Measurements from ENCODE around the gene MANSC4.
A peak's percentile ranks its signal among the peaks of the same experiment; 100 is the strongest.

The MANSC4 gene

DNA sequence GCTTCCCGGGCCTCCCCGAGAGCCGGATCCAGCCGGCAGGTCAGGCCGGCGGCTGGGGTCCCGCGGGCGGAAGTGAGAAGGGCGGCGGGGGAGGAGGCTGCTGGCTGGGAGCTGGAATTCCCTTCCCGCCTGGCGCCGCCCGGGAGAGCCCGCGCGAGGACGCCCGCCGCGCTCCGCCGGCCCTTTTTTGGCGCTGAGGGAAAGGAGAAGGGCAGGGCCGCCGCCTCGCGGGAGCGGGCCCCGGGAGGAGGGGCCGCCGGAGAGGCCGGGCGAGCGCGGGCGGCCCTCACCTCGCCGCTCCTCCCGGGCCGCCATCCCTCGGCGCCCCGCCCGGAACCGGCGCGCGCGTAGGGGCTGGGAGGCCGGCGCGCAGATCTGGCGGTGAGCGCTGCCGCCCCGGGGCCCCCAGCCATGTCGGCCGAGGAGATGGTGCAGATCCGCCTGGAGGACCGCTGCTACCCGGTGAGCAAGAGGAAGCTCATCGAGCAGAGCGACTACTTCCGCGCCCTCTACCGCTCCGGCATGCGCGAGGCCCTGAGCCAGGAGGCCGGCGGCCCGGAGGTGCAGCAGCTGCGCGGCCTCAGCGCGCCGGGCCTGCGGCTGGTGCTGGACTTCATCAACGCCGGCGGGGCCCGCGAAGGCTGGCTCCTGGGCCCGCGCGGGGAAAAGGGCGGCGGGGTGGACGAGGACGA, at the start of gene MANSC4, which contains the start of gene KLHL42:
MANSC4 (minus strand) TSS at position 317 of the 692 bp plus-strand sequence. CDS start 8,960 bp downstream, outside the sequence.
KLHL42 (plus strand) TSS at position 314 of the 692 bp plus-strand sequence; CDS start at position 412, 98 bp downstream.
- peak; percentile 76 for DNase-seq (ENCODE audit: low spot score)

DNA sequence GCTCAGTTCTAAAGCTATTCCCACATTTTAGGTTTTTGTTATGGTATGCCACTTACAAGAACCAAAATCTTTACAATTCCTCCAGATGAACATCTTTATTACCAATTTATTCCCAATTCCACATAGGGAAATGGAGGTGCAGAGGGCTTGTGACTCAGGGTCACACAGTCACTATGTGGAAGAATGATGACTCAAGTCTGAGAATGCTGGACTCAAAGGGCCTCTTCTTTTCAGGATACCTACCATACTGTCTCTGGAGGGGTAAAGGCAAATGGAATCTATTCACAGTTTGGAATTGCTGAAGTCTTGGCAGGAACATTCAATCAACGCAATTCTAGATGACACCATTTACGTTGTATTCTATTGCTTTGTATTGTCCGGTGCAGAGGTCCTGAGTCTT, 48.2 kb upstream of the MANSC4 start:
- DNase-seq (ENCODE audit: low spot score) = no peak

DNA sequence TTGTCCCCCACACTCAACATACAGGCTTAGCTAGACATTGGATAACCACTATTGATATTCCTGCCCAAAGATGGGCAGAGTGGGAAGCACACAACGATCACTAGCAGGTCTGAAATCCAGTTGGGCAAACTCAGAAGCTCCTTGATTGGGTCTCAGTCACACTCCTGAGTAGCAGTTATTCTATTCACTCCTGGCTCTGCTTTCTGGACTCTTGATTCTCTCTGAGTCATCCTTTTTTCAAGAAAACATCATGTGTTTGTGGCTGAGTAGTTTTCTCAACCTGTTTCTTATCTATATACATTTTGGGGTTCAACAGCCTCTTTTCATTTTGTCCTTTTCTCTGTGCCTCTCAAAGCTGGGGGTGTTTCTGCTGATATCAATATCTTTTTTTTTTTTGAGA, 46.0 kb upstream of the MANSC4 start:
- no peak for DNase-seq (ENCODE audit: low spot score)

DNA sequence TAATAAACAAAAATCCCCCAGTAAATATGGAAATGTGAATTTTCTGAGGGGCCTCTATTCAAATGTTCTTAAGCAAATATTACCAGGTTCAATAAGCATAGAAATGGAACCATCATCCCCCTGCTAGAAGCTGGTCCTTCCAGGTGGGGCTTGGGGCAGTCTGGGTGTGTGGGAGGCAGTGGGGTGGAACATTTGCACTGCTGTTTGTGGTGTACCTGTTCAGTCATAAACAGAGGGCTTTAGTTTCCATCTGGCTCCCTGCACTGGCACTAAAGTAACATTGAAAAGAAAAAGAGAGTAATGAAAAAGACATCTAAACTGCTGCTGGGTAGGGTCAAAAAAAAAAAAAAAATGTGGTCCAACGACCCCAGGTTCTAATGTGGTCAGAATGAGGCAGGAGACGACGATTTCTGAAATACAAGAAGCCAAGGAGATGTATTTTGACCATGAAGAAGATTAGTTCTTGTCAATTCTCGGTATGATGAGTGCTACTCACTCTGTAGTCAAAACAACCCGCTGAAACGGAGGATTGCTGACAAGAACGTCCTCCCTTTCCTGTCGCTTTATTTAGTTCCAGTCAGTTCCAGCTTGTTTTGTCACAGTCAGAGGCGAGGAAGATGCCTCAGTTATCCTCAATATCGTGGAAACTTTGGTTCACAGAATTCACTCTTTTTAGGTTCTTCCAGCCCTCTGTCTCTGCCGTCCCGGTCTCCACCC, 44.2 kb upstream of the MANSC4 start:
- no peak for DNase-seq (ENCODE audit: low spot score)

DNA sequence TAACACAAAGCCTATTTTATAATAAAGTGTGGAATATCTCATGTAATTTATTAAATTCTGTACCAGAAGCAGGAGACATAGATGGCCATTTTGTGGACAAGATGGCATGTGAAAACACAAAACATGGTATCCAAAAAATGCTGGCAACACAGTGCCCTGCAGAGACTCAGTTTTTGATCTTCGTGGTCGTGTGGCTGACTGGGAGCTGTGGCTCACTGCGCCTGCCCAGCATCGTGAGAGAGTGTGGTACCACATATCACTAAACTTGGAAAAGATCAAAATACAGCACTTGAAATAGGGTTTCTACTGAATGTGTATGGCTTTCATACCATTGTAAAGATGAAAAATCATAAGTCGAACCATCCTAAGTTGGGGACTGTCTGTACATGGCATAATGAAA, 43.0 kb upstream of the MANSC4 start:
- DNase-seq (ENCODE audit: low spot score) = no peak

DNA sequence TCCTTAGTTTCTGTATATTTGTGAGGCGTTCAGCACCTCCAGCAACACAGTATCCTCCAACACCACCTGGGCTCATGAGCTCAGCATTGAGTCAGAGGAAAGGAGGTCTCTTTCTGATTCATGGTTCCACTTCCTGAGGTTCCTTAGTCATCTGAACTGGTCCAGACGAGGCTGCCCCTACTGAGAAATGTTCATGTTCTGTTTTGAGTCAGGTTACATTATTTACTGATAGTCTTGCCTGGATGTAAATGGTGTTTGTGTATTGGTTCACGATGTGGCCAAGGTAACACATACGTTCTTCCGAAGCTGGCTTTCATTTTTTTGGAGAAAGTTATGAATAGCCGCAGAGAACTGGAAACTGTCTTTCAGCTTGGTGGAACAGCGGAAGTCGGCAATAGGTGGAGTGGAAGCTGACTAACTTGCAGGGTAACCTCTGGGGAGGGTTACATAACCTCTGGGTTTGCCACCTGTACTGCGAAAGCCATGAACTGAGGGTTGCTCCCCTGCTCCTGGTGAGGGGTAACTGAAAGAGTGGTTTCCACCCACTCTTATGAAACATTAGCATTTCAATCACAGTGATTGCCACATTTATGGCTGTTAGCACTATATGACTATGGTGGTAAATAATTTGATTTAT, 42.2 kb upstream of the MANSC4 start:
- peak; percentile 43 for DNase-seq (ENCODE audit: low spot score)

DNA sequence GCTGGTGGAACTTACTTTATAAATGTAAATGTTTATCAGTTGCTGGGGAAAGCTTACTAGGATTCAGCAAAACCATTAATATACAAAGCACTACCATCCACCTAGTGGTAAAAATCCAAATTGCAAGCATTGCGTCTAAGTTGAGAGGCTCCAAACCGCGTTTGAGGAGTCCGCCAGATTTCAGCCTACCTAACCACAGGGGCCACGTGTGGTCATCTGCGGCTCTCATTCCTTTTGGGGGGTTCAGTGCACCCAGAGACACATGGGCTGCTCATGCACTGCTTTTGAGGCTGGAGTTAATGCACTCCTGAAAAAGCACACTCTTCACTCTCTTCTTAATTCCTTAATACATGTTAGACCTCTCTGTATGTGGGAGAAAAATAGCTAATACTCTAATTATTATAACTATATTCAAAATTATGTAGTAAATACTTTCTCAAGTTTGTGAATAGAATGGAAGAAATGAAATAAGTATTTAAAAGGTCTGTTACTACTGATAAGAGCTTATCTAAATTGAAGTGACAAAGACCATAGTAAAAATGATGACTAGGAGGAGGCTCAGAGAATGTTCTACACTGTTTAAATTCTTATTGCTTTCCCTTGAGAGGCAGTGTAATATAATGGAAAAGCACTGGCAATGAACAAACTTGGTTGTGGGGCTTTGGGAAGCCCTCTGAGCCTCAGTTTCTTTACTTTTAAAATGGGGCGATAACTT, 41.4 kb upstream of the MANSC4 start:
- peak; percentile 53 for DNase-seq (ENCODE audit: low spot score)

DNA sequence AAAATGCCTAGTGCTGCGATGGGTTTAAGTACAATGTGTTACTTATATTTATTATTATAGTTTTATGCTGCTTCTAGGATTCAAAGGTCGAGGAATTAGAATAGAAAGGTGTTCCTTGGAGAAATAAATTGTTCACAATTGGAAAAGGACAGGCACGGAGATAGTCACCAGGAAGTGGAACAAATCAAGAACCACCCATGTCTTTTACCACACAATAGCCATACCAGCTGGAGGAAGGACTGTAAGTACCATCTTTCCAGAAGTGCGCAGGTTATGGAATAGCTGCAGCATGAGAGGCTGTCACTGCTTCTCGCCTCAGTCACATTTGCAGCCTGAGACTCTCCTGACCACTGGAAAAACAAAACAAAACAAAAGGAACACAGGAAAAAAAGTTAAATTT, 40.5 kb upstream of the MANSC4 start:
- DNase-seq (ENCODE audit: low spot score) = no peak

DNA sequence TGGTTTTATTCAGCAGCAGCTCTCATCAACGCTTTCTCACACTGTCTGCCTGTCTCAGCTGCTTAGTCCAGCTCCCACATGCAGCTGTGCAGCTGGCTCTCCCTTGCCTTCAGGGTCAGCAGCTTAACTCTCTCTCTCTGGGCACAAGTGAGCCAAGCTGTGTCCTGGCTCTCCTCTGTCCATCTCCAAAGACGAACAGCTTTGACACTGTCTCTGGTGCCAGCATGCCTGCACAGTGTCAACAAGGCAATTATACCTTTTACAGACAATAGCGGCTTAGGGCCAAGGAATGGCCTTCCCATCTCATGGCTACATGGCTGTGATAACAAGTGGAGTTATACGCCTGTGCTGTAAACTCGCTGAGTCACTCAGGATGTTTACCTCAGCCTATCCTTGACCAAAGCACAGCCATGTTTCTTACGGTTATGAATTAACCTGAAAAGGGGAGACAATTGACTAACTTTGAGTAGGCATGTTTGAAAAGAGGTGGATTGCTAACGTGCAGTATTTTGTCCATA, 38.4 kb upstream of the MANSC4 start:
- no peak for DNase-seq (ENCODE audit: low spot score)

DNA sequence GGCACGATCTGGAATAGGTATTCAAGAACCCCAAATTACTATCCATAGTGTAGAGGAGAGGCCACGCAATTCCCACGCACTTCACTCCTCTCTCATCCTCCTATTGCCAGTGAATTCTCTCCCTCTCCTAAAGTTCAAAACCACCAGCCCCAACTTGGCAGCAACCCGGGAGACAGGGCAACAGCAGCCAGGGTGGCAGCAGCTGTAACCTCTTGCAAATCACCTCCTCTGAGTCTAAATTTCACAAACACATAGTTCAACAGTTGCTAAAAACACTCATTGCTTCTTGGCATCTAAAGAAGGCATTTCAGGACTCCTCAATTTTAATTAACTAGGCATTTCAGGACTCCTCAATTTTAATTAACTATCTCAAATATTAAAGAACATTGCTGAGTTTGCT, 37.7 kb upstream of the MANSC4 start:
- no peak for DNase-seq (ENCODE audit: low spot score)

DNA sequence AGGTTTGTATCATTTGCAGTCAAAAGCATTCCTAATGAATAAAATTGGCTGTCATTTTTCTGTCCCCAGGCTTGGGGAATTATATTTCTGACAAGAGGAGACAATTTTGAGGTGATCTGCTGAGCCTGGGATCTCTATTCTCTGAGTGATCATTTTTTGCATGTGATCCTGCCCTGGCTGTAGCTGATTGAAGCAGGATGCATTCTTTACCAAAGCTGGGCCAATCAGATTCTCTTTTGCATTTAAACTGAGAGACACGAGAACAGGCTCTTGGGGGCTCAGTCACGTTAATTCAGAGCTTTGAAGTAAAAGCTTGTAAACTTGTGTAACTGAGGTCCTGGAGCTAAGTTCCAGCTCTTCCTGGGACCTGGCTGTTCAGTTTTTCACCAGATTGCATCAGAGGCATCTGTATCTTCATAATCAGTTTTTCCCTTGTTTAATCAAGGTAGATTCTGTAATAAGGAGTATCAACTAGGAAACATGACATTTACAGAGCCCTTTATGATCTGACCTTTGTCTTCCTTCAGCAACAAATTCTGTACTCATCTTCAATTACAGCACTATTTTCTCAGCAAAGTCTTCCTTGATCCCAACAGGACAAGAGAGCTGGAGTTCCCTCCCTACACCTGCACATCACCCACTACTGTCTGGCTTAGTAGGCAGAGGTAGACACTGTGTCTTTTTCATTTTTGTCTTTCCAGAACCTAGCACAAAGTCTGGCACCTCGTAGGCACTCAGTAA, 35.0 kb upstream of the MANSC4 start:
- DNase-seq (ENCODE audit: low spot score) = no peak

DNA sequence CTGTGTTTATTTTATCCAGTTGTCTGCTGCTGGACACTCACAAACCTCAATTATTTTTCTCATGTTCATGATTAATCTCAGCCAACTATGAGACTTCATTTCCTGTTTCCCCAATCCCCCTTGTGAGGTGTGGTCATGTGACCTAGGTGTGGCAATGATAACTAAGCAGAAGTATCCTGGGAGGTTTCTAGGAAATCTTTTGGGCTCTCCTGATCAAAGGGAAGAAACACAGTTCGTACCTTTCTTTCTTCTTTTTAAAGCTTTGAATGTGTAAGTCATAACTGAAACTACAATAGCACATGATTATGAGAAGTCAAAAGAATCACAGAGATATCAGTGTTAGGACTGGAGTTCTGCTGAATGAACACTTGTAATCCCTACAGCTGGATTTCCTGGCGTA, 34.4 kb upstream of the MANSC4 start:
- no peak for DNase-seq (ENCODE audit: low spot score)

DNA sequence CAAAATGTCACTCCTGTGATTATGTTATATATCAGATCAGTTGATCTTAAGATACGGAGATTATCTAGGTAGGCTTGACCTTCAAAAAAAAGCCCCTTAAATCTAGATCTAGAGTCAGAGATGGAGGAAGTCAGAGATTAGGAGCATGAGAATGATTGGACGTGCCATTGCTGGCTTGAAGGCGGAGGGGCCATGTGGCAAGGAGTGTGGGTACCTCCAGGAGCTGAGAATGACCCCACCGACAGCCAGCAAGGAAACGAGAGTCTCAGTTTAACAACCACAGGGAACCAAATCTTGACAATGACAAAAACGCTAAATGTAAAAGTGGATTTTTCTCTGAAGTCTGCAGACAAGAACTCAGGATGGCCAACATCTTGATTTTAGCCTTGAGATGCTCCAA, 32.5 kb upstream of the MANSC4 start:
- no peak for DNase-seq (ENCODE audit: low spot score)

DNA sequence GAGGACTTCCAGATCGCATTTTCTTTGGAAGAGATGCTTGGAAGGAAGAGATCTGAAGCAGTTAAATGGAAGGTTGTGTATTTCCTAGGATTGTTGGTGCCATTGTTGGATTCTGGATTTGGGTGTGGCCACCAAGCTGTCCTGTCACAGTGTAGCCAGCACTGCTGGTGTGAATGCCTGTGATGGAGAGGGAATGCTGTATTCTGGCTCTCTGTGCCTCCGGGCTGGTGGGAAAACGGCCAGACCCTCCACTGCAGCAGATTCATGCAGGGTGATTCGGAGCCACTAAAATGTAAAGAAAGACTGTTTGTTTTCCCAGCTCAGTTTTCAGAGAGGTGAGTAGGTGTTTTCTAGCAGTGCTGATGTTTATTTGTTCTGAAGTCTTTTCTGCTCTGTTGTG, 30.7 kb upstream of the MANSC4 start:
- DNase-seq (ENCODE audit: low spot score) = no peak

DNA sequence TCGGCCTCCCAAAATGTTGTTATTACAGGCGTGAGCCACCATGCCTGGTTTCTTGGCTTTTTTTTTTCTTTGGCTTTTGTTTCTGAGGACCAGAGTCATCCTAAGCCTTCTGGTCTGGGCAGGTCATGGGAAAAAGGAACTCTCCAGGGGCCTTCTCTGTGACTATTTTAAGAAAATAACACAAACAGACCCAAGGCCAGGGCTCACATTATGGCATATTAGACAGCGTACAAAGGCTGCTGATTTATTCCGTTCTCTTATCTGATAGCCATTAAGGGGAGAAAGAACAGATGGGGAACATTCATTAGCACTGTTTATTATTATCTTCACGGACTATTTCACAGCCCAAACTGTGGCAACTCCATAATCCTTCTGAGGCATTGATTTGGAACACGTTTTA, 28.8 kb upstream of the MANSC4 start:
- no peak for DNase-seq (ENCODE audit: low spot score)

DNA sequence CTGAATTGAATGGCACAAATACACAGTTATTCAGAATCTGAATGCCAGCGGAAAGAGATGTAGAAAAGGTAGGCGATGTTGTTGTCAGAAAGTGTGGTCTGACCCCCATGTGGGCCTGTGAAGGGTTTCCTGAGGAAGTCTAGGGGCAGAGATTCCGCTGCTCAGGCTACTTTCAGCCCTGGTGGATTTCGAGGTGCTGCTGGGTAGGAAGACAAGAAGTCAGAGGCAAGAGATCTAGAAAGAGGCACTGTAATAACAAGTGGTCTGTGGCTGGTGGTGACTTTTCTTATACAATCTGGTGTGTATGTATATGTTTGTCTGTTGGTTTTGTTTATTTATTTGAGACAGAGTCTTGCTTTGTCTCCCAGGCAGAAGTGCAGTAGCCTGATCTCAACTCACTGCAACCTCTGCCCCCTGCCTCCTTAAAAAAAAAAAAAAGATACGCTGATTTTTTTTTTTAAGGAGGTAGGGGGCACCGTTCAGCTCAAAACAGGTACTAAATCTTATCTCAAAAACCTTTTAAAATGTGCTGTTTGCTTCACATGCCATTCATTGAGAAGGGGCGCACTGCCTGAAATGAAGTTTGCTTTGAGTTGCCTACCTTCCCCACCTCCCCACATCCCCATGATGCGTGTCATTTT, 27.1 kb upstream of the MANSC4 start:
- no peak for DNase-seq (ENCODE audit: low spot score)

DNA sequence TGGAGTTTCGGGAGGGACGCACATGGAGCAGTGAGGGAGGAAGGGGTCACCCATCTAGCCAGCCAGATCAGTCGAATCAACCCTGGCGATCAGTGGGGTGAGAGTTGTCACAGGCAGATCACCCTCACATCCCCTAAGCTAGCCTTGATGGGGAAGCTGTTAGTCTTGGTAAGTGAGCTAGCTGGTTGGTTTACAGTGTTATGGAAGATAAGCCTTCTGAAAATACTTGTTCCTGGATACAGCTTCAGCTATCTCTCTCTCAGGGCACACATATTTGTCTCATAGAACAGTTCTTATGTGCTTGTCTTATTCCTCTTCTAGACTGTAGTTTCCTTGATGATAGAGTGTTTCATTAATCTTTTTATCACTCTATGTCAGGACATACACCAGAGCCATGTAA, 26.2 kb upstream of the MANSC4 start:
- DNase-seq (ENCODE audit: low spot score) = no peak

DNA sequence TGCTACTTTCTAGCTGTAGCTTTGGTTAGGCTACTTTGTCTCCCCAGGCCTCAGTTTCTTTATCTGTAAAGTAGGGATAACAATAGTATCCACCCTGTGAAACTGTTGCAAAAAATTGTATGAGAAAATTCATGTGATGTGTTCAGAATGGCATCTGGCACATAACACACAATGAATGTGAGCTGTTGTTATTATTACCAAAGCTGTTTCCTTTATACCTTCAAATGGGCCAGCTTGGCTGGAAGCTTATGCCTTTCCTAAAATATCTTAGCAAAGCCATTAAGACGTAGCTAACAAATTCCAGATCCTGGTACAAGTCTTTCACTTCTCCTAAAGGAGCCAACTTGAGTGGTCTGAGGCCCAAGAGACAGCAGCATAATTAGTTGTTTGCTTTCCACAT, 25.2 kb upstream of the MANSC4 start:
- DNase-seq (ENCODE audit: low spot score) = no peak

DNA sequence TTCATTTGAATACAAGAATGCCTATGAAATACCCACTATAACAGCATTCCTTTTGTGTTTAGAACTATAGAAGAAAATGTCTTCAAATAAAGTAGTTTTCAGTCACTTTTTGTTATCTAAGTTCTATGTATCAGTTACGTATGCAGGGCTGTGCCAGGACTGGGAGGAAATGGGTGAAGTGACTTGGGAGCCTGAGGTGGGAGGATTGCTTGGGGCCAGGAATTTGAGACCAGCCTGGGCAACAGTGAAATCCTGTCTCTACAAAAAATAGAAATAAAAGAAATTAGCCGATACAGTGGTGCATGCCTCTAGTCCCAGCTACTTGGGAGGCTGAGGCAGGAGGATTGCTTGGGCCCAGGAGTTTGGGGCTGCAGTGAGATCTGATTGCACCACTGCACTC, 22.9 kb upstream of the MANSC4 start:
- no peak for DNase-seq (ENCODE audit: low spot score)

DNA sequence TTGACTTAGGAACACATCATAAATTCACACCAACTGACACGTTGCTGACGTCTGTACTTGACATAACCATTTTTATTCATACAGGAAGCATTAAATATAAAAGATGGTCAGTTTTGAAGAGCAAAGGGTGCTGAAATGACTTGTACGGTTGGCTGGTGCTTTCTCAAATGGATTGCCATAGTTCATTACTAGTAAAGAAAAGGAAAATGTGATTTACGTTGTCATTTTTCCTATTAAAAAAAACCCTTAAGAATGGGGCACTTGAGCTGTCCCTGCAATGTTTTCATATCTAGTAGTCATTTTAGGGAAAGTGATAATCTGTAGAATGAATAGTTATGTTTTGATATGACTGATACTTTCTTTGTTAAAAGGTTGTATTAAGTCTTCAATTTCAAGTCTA, 22.5 kb upstream of the MANSC4 start:
- no peak for DNase-seq (ENCODE audit: low spot score)

DNA sequence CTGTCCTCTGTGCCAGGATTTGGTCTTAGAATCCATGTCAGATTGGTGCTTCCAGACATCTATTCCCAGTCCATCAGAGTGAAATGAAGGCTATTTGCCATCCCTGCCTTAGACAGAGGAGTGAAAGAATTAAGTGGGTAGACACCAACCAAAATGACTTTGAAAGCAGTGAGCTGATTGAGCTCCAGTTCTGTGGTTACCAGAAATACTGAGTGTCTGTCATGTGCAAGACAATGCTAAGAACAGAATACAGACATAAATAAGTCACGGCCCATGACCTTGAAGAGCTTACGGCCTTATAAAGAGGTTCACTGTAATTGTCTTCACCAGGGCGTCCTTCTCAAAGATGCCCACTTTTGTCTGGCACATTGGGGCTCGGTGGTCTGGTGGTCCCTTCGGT, 21.6 kb upstream of the MANSC4 start:
- DNase-seq (ENCODE audit: low spot score) = no peak
